ENCODE measurements around the gene ZNF182. TPM values are rescaled to one million over a fixed set of nuclear protein-coding genes. Genes with fewer than 3 reads are reported as not detected.
A peak's percentile ranks its signal among the peaks of the same experiment; 100 is the strongest.
"Not testable (repeated sequence)": the region's sequence is repeated elsewhere in the genome, so short reads cannot be mapped to it uniquely, and the experiment has no call there.

ZNF182 gene
- 1 to 10 TPM; 3.2 to 4.3 TPM for total RNA-seq

GRCh38 chrX:48003758-48004457 is at the start of gene ZNF182:
TSS of gene ZNF182 (minus strand) at chrX:48003989. CDS start at chrX:48002609, 1,380 bp downstream.
- Histone ChIP-seq H3K27me3 (replicated peaks; ENCODE audit: insufficient read depth) (no peaks in the 10 kb centered on the region), H3K4me3 (peak within 1 kb of the TSS; percentile 77), H3K27ac (peak within 1 kb of the TSS; percentile 64 to 65), H3K9me3 (no peaks in the 10 kb centered on the region), H3K36me3 (no peaks in the 10 kb centered on the region), H3K4me1 (ENCODE audit: control insufficient read depth in 1 of 2, low read depth in 2 of 2) (peaks cover 0 to 10% of the 10 kb centered on the region in 2 donors)
- no peak for TF ChIP-seq CTCF (IDR thresholded peaks at IDR 0.05)
- DNase-seq (ENCODE audit: low spot score): peak; percentile 82
- peak; percentile 50 for ATAC-seq (ENCODE audit: insufficient number of reproducible peaks, low FRiP score, low read depth)

GRCh38 chrX:48046846-48047245 is 43.1 kb upstream of the ZNF182 start:
- TF ChIP-seq CTCF (IDR thresholded peaks at IDR 0.05): no peak

GRCh38 chrX:48045410-48046311 is 41.9 kb upstream of the ZNF182 start:
- H3K4me1 ChIP-seq (ENCODE audit: control insufficient read depth in 1 of 2, low read depth in 2 of 2): no peaks in the 10 kb centered on the region
- DNase-seq (ENCODE audit: low spot score) (no peak), ATAC-seq (ENCODE audit: insufficient number of reproducible peaks, low FRiP score, low read depth) (no peak)
- no peak overlapping the region for H3K4me3 ChIP-seq
- H3K27me3 ChIP-seq (replicated peaks; ENCODE audit: insufficient read depth): no peaks in the 10 kb centered on the region
- no peak for TF ChIP-seq CTCF (IDR thresholded peaks at IDR 0.05)
- H3K9me3 ChIP-seq: no peaks in the 10 kb centered on the region
- no peaks in the 10 kb centered on the region for H3K36me3 ChIP-seq
- no peak overlapping the region for H3K27ac ChIP-seq

More at GRCh38 chrX:48046846-48047245, 43.1 kb upstream of the ZNF182 start:
- ATAC-seq (ENCODE audit: insufficient number of reproducible peaks, low FRiP score, low read depth) (no peak), DNase-seq (ENCODE audit: low spot score) (no peak)
- no peaks in the 10 kb centered on the region for H3K27me3 ChIP-seq (replicated peaks; ENCODE audit: insufficient read depth)
- no peak overlapping the region for H3K27ac ChIP-seq
- no peak overlapping the region for H3K4me3 ChIP-seq
- no peaks in the 10 kb centered on the region for H3K9me3 ChIP-seq
- H3K36me3 ChIP-seq: no peaks in the 10 kb centered on the region
- no peaks in the 10 kb centered on the region for H3K4me1 ChIP-seq (ENCODE audit: control insufficient read depth in 1 of 2, low read depth in 2 of 2)

- no peaks in the 10 kb centered on the region for H3K36me3 ChIP-seq
- no peak for DNase-seq (ENCODE audit: low spot score)
- H3K27ac ChIP-seq: no peak overlapping the region
- H3K27me3 ChIP-seq (replicated peaks; ENCODE audit: insufficient read depth): no peaks in the 10 kb centered on the region
- H3K4me1 ChIP-seq (ENCODE audit: control insufficient read depth in 1 of 2, low read depth in 2 of 2): no peaks in the 10 kb centered on the region
- no peak for TF ChIP-seq CTCF (IDR thresholded peaks at IDR 0.05)
- no peak for ATAC-seq (ENCODE audit: insufficient number of reproducible peaks, low FRiP score, low read depth)
- H3K4me3 ChIP-seq: no peak overlapping the region
- H3K9me3 ChIP-seq: no peaks in the 10 kb centered on the region
Observed at GRCh38 chrX:48043056-48043455, 39.3 kb upstream of the ZNF182 start.

GRCh38 chrX:48035891-48036290 is 32.1 kb upstream of the ZNF182 start:
- ATAC-seq (ENCODE audit: insufficient number of reproducible peaks, low FRiP score, low read depth) (no peak), DNase-seq (ENCODE audit: low spot score) (no peak)
- H3K4me3 ChIP-seq: no peak overlapping the region
- no peaks in the 10 kb centered on the region for H3K36me3 ChIP-seq
- no peak overlapping the region for H3K27ac ChIP-seq
- no peaks in the 10 kb centered on the region for H3K4me1 ChIP-seq (ENCODE audit: control insufficient read depth in 1 of 2, low read depth in 2 of 2)
- H3K9me3 ChIP-seq: no peaks in the 10 kb centered on the region
- no peaks in the 10 kb centered on the region for H3K27me3 ChIP-seq (replicated peaks; ENCODE audit: insufficient read depth)
- no peak for TF ChIP-seq CTCF (IDR thresholded peaks at IDR 0.05)

GRCh38 chrX:48030641-48031173 is 26.9 kb upstream of the ZNF182 start:
- not testable (repeated sequence) for H3K36me3 ChIP-seq; H3K4me1 ChIP-seq (ENCODE audit: control insufficient read depth in 1 of 2, low read depth in 2 of 2); DNase-seq (ENCODE audit: low spot score); H3K4me3 ChIP-seq; H3K27me3 ChIP-seq (replicated peaks; ENCODE audit: insufficient read depth); ATAC-seq (ENCODE audit: insufficient number of reproducible peaks, low FRiP score, low read depth); H3K9me3 ChIP-seq; H3K27ac ChIP-seq
